Epithelial cell of esophagus (primary cell): ENCODE data around the gene RPTOR.

Source experiments
- DNase-seq: peaks from one replicate; pipeline ENCODE4 v3.0.0; 2010; ENCODE audit warnings: low read depth
- H3K4me3 ChIP-seq: 2 replicates; pipeline ENCODE4 v1.5.1; 2011; ENCODE audit warnings: mild to moderate bottlenecking, low read length, control low read depth
- CTCF ChIP-seq: IDR thresholded peaks from 2 replicates; pipeline ENCODE4 v1.5.1; 2011; ENCODE audit warnings: low read depth, mild to moderate bottlenecking, low read length, control low read depth, inconsistent platforms; ENCODE audit not compliant: insufficient read depth; ENCODE audit errors: missing control alignments

Gene RPTOR

GRCh38 chr17:80797741-80798594 lies 253.3 kb downstream of the RPTOR start:
- H3K4me3 ChIP-seq: no peak overlapping the region
- DNase-seq: no peak
- TF ChIP-seq CTCF: no peak

GRCh38 chr17:80798595-80799537 lies 254.2 kb downstream of the RPTOR start:
- DNase-seq: no peak
- H3K4me3 ChIP-seq: no peak overlapping the region
- TF ChIP-seq CTCF: no peak

- DNase-seq: no peak
- TF ChIP-seq CTCF: no peak
- H3K4me3 ChIP-seq: no peak overlapping the region
These were observed 255.2 kb downstream of the RPTOR start for GRCh38 chr17:80799538-80800480.

GRCh38 chr17:80800481-80801391 lies 256.1 kb downstream of the RPTOR start:
- no peak overlapping the region for H3K4me3 ChIP-seq
- DNase-seq: no peak
- no peak for TF ChIP-seq CTCF

GRCh38 chr17:80802626-80803450 lies 258.2 kb downstream of the RPTOR start:
- no peak for TF ChIP-seq CTCF
- H3K4me3 ChIP-seq: no peak overlapping the region
- no peak for DNase-seq
